DMS114 treated with DMSO at 0.1 percent for 48 hours (cell line): ENCODE data around the gene SLC25A1.
"Not testable (repeated sequence)": the region's sequence is repeated elsewhere in the genome, so short reads cannot be mapped to it uniquely, and the experiment has no call there.

Experiments used
- DNase-seq: peaks from one replicate; lab custom pipeline; 2025; ENCODE audit not compliant: unreplicated experiment; lab: John Stamatoyannopoulos, UW

The SLC25A1 gene

GRCh38 chr22:19168088-19168890, 10.2 kb downstream of the SLC25A1 start:
- DNase-seq: no peak

- no peak for DNase-seq
Observed at GRCh38 chr22:19167106-19167869, 11.2 kb downstream of the SLC25A1 start.

GRCh38 chr22:19166421-19166820, 12.1 kb downstream of the SLC25A1 start:
- no peak for DNase-seq

GRCh38 chr22:19164425-19164824, 14.1 kb downstream of the SLC25A1 start:
- DNase-seq: no peak

GRCh38 chr22:19158649-19159048, 19.9 kb downstream of the SLC25A1 start:
- DNase-seq: not testable (repeated sequence)

GRCh38 chr22:19156109-19156508, 22.4 kb downstream of the SLC25A1 start:
- not testable (repeated sequence) for DNase-seq

- DNase-seq: no peak
Observed at GRCh38 chr22:19152942-19153883, 25.3 kb downstream of the SLC25A1 start.

GRCh38 chr22:19151329-19152191, 27.0 kb downstream of the SLC25A1 start:
- no peak for DNase-seq

GRCh38 chr22:19150482-19151328, 27.8 kb downstream of the SLC25A1 start:
- no peak for DNase-seq

- no peak for DNase-seq
Observed at GRCh38 chr22:19149991-19150390, 28.5 kb downstream of the SLC25A1 start, which contains the start of gene GSC2. Gene GSC2 (minus strand): TSS chr22:19150292. CDS start chr22:19150283, 9 bp downstream.

GRCh38 chr22:19149047-19149883, 29.3 kb downstream of the SLC25A1 start:
- no peak for DNase-seq

GRCh38 chr22:19148417-19149046, 30.0 kb downstream of the SLC25A1 start:
- DNase-seq: no peak

- no peak for DNase-seq
Observed at GRCh38 chr22:19147195-19147780, 31.2 kb downstream of the SLC25A1 start.

GRCh38 chr22:19146215-19146968, 32.1 kb downstream of the SLC25A1 start:
- no peak for DNase-seq

- no peak for DNase-seq
Observed at GRCh38 chr22:19143967-19144400, 34.6 kb downstream of the SLC25A1 start.

GRCh38 chr22:19143212-19143611, 35.3 kb downstream of the SLC25A1 start:
- DNase-seq: no peak

GRCh38 chr22:19142394-19142793, 36.1 kb downstream of the SLC25A1 start:
- no peak for DNase-seq
